Neural crest cell (in vitro differentiated cells): Measurements from ENCODE around the gene SDSL. TPM values are rescaled to one million over a fixed set of nuclear protein-coding genes. Genes with fewer than 3 reads are reported as not detected.

ENCODE experiments used
- DNase-seq: peaks from one replicate; pipeline ENCODE4 v3.0.0; 2021; ENCODE audit warnings: low read depth, mixed read lengths, low spot score
- H3K27ac Mint-ChIP-seq: one replicate; pipeline ENCODE4 v1.8.0; 2021; ENCODE audit warnings: mild to moderate bottlenecking, mixed read lengths; ENCODE audit not compliant: unreplicated experiment
- H3K27me3 Mint-ChIP-seq: 2 replicates; pipeline ENCODE4 v1.8.0; 2021; ENCODE audit warnings: low read depth, mild to moderate bottlenecking, mixed read lengths
- H3K36me3 Mint-ChIP-seq: 2 replicates; pipeline ENCODE4 v1.8.0; 2021; ENCODE audit warnings: low read depth, mild to moderate bottlenecking, mixed read lengths
- H3K4me1 Mint-ChIP-seq: 2 replicates; pipeline ENCODE4 v1.8.0; 2021; ENCODE audit warnings: mixed read lengths
- H3K4me3 Mint-ChIP-seq: one replicate; pipeline ENCODE4 v1.8.0; 2021; ENCODE audit warnings: mild to moderate bottlenecking, mixed read lengths
- H3K9me3 Mint-ChIP-seq: 2 replicates; pipeline ENCODE4 v1.8.0; 2021; ENCODE audit warnings: mixed read lengths
- CTCF ChIP-seq: fragments of 200-600 bp; sonication (generic); conservative IDR thresholded peaks from 2 replicates; pipeline ENCODE4 v1.5.0; 2021; ENCODE audit warnings: antibody characterized with exemption, mild to moderate bottlenecking
- total RNA-seq: library from RNA; stranded (reverse); gene quantifications from 2 replicates; pipeline ENCODE4 v1.2.1, GENCODE V29; 2021

The SDSL gene
- total RNA-seq, 1 donor from 2014 or later = 1.5 TPM

GRCh38 chr12:113396828-113397496 lies 25.2 kb upstream of the SDSL start:
- Mint-ChIP-seq H3K36me3 (no peaks in the 10 kb centered on the region), H3K9me3 (no peaks in the 10 kb centered on the region), H3K4me1 (no peaks in the 10 kb centered on the region), H3K27ac (no peak overlapping the region), H3K4me3 (no peak overlapping the region), H3K27me3 (peaks cover 7% of the 10 kb centered on the region)
- TF ChIP-seq CTCF = no peak
- DNase-seq = no peak

GRCh38 chr12:113397497-113398197 lies 24.5 kb upstream of the SDSL start:
- H3K4me3 Mint-ChIP-seq = no peak overlapping the region
- H3K27ac Mint-ChIP-seq = peak overlapping the region; percentile 19
- no peaks in the 10 kb centered on the region for H3K36me3 Mint-ChIP-seq
- peaks cover 7% of the 10 kb centered on the region for H3K27me3 Mint-ChIP-seq
- H3K4me1 Mint-ChIP-seq = no peaks in the 10 kb centered on the region
- no peak for TF ChIP-seq CTCF
- no peak for DNase-seq
- no peaks in the 10 kb centered on the region for H3K9me3 Mint-ChIP-seq

- no peak for TF ChIP-seq CTCF
- H3K9me3 Mint-ChIP-seq = no peaks in the 10 kb centered on the region
- H3K27ac Mint-ChIP-seq = no peak overlapping the region
Observed at GRCh38 chr12:113398346-113399290, 23.6 kb upstream of the SDSL start.

GRCh38 chr12:113399490-113399889 lies 22.7 kb upstream of the SDSL start:
- no peak overlapping the region for H3K4me3 Mint-ChIP-seq
- no peak overlapping the region for H3K27ac Mint-ChIP-seq
- H3K4me1 Mint-ChIP-seq = no peaks in the 10 kb centered on the region
- no peaks in the 10 kb centered on the region for H3K9me3 Mint-ChIP-seq
- TF ChIP-seq CTCF = no peak
- DNase-seq = no peak
- peaks cover 7% of the 10 kb centered on the region for H3K27me3 Mint-ChIP-seq
- no peaks in the 10 kb centered on the region for H3K36me3 Mint-ChIP-seq

More at GRCh38 chr12:113398346-113399290, 23.6 kb upstream of the SDSL start:
- DNase-seq = no peak
- no peaks in the 10 kb centered on the region for H3K36me3 Mint-ChIP-seq
- H3K27me3 Mint-ChIP-seq = peaks cover 7% of the 10 kb centered on the region
- H3K4me1 Mint-ChIP-seq = no peaks in the 10 kb centered on the region
- no peak overlapping the region for H3K4me3 Mint-ChIP-seq

GRCh38 chr12:113400362-113400761 lies 21.8 kb upstream of the SDSL start:
- Mint-ChIP-seq H3K4me3 (no peak overlapping the region), H3K4me1 (no peaks in the 10 kb centered on the region), H3K9me3 (no peaks in the 10 kb centered on the region), H3K27ac (no peak overlapping the region), H3K36me3 (no peaks in the 10 kb centered on the region), H3K27me3 (peaks cover 7% of the 10 kb centered on the region)
- TF ChIP-seq CTCF = no peak
- DNase-seq = no peak
